NCI-H446 treated with DMSO at 0.1 percent for 48 hours (cell line): ENCODE results near the gene B9D2.
"Not testable (repeated sequence)": the region's sequence is repeated elsewhere in the genome, so short reads cannot be mapped to it uniquely, and the experiment has no call there.

Experiments used
- DNase-seq: peaks from one replicate; lab custom pipeline; 2025; lab: John Stamatoyannopoulos, UW

B9D2 gene, protein sequence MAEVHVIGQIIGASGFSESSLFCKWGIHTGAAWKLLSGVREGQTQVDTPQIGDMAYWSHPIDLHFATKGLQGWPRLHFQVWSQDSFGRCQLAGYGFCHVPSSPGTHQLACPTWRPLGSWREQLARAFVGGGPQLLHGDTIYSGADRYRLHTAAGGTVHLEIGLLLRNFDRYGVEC

DNA sequence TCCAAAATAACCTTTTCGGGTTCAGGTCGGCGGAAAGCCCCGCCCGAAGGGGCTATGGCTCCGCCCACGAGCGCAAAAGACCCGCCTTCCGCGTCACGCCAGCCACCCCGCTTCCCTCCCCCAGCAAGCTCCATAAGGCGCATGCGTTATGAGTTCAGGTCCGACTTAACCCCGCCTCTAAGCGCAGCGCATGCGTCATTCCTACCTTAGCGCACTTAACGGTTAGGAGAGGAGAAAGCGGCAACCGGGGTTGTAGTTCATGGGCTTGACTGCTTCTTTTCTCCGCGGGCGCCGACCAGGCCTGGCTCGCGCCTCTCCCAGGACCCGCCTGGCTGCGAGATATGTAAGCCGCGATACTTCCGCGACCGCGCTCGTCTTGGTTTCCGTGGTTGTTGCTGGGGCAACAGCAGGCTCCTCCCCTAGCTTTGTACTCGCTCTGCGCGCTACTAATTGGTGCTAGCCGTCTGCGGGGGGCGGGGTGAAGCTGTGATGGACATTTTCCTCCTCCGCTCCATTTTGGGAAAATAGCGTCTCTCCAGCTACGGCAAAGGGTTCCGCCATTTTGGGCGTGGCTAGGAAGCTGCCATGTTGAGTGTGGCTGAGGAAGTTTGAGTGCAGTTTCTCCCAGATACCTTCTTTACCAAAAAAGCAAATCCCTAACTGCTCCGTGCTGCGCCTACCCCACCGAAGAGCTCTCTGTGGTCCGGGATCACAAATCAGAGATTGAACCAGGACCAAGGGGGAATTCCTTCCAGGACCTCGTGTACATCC lies at the start of gene B9D2:
Gene B9D2 (minus strand): TSS at position 397 of the 771 bp plus-strand sequence. CDS start 630 bp downstream, outside the sequence.
- DNase-seq: peak; percentile 97

- DNase-seq: no peak
Observed at GRCh38 chr19:41412953-41413352, 49.0 kb upstream of the B9D2 start.

DNA sequence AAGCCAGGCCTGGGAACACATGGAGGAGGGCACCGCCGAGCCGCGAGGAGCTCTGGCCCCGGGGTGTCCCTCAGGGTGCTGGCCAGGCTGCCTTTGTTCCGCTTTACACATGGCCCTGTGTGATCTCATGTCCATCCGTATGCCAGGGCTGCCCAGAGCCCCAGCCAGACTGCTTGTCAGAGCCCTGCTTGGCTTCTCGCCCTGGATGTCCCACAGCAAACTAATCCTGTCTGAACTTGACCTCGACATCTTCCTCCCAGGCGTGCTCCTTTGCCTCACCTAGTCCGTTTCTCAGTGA lies 48.0 kb upstream of the B9D2 start:
- DNase-seq: no peak

- no peak for DNase-seq
Observed at GRCh38 chr19:41411100-41411967, 47.4 kb upstream of the B9D2 start.

DNA sequence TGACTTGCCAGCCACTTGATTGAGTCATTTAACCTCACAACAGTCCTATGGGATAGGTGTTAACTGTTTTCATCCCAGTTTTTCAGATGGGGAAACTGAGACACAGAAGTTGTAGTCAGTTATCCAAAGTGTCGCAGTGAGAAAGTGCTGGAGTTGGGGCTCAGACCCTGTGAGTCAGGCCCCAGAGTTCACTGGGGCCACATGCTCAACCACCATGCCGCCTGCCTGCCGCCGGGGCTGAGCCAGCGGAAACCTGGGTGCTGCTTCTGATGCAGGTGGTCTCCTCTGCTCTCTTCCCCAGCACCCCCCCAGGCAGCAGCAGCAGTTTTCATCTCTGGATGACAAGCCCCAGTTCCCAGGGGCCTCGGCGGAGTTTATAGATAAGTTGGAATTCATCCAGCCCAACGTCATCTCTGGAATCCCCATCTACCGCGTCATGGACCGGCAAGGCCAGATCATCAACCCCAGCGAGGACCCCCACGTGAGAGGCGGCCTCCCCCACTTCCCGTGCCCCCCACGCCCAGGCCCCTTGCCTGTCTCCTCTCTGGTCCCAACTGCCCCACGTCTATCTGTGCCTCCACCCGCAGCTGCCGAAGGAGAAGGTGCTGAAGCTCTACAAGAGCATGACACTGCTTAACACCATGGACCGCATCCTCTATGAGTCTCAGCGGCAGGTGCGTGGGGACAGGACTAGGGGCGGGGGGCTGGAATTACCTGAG lies 46.5 kb upstream of the B9D2 start:
- DNase-seq: no peak

- DNase-seq: no peak
Observed at GRCh38 chr19:41409288-41409687, 45.3 kb upstream of the B9D2 start.

DNA sequence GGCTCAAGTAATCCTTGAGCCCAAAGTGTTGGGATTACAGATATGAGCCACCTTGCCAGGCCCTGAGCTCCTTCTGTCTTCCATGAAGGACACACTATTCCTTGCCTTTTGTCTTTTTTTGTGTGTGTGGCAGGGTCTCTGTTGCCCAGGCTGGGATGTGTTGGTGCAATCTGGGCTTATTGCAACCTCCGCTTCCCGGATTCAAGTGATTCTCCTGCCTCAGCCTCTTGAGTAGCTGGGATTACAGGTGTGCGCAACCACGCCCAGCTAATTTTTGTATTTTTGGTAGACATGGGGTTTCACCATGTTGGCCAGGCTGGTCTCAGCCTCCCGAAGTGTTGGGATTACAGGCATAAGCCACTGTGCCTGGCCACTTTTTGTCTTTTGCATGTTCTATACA lies 44.9 kb upstream of the B9D2 start:
- DNase-seq: not testable (repeated sequence)

DNA sequence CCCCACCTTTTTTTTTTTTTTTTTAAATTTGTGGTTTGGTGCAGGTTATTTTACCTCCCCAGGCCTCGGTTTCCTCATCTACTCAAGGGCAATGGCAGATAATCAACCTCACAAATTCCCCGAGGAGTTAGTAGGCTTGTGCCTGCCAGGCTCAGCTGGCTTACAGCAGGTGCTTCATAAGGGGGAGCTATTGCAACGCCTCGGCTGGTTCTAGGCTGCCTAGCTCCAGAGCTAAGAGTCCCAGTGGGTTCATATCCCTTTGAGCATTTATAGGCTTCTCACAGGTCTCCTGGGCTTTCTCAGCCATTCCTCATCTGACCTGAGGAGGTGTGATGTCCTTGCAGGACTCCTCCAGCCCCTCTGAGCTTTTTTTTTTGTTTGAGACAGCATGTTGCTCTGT lies 44.3 kb upstream of the B9D2 start:
- DNase-seq: no peak

- no peak for DNase-seq
Observed at GRCh38 chr19:41407271-41407670, 43.3 kb upstream of the B9D2 start.

- no peak for DNase-seq
Observed at GRCh38 chr19:41405776-41406175, 41.8 kb upstream of the B9D2 start.

GRCh38 chr19:41403181-41403970 lies 39.4 kb upstream of the B9D2 start:
- DNase-seq: no peak

DNA sequence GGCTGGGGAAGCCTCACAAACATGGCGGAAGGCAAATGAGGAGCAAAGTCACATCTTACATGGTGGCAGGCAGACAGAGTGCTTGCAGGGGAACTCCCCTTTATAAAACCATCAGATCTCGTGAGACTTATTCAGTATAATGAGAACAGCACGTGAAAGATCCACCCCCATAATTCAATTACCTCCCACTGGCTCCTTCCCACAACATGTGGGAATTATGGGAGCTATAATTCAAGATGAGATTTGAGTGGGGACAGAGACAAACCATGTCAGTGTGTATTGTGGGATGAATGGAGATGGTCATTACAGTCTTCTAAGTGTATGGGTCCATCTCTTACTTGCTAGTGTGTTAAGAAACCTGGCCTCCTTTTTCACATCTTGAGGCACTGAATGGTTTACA lies 38.1 kb upstream of the B9D2 start:
- no peak for DNase-seq

DNA sequence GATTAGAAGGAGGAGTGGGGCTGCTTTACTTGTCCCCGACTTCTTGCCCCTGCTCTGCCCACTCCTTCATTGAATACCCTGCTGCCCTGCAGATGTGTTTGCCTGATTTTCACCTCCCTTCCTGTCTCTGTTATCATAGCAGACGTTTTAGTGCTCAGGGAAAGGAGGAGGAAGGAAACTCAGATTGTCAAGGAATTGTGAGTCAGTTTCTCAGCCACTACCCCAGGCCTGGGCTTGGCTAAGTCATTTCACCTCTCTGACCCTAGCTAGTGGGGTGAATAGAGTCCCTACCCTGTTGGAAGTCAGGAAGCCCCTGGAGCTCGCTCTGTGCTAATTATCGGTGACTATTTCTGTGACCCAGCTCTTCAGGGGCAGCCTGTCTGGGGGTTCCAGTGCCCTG lies 37.5 kb upstream of the B9D2 start:
- DNase-seq: no peak

DNA sequence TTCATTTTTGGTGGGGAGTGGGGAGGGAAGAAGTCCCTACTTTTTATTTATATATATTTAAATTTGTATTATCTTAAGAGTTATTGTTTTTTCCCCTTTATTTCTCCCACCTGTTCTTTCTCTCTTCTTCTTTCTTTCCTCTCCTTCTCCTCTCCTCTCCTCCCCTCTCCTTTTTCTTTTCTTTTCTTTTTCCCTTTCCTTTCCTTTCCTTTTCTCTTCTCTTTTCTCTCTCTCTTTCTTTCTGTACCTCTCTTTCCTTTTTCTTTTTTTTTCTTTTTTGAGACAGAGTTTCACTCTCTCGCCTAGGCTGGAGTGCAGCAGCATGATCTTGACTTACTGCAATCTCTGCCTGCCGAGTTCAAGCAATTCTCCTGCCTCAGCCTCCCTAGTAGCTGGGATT lies 35.6 kb upstream of the B9D2 start:
- DNase-seq: no peak

DNA sequence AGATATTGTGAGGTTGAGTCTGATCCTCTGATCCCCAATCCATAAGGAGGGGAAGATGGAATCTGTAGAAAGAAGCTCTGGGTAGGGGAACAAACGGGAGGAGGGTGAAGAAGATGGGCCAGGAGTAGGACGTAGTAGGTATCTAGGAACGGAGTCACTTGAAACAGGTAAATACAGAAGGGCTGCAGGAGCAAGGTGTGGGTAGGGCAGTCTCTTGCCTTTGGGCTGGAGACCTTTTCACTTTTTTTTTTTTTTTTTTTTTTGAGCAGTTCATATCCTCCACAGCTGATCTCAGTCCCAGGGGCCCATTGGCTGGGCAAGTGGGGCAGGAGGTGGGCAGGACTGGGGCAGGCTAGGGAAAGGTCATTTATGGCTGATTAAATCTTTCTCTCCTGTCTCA lies 35.1 kb upstream of the B9D2 start:
- no peak for DNase-seq

- no peak for DNase-seq
Observed at GRCh38 chr19:41398598-41398997, 34.6 kb upstream of the B9D2 start.

DNA sequence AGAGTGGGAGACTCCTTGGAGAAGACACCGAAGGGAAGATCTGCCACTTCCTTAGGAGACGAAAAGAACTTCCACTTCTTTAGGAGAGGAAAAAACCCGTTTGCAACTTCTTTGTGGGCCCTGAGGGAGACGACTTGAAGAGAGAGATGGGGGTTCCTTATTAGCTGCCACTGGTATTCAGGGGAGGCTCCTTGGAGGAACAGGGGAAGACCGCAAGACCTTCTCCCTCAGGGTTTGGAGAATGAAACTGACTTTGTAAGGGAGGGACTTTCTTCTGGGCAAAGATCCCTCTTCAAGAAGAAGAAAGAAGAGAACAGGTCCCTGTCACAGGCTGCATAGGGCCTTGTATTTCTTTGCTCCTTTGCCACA lies 34.1 kb upstream of the B9D2 start:
- no peak for DNase-seq

GRCh38 chr19:41397086-41398049 lies 33.4 kb upstream of the B9D2 start, which contains the start of the genes BCKDHA and EXOSC5:
Gene BCKDHA, plus strand, starts transcription at chr19:41397818. Its CDS starts 10 bp downstream, at chr19:41397828.
Gene EXOSC5, minus strand, starts transcription at chr19:41397359. Its CDS starts 31 bp downstream, at chr19:41397328.
- DNase-seq: peak; percentile 99

DNA sequence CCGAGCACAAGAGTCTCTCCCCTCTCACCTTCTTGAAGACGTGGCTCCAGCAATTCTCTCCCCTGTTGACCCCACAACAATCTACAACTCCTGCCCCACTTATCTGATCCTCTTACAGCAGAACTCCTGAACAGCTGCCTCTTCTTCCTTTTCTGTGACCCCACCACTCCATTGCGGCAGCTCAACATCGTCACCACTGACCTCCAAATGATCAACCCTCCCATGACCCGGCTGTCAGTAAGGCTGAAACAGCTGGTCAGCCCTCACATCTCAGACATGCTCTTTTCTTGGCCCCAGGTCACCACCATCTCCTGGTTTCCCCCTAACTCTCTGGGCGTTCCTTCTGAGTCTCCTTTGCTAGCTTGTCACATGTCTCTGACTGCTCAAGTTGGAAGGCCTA lies 31.4 kb upstream of the B9D2 start:
- no peak for DNase-seq

- no peak for DNase-seq
Observed at GRCh38 chr19:41392775-41393174, 28.8 kb upstream of the B9D2 start.
